ENCODE data around the gene TEC.

Gene TEC

DNA sequence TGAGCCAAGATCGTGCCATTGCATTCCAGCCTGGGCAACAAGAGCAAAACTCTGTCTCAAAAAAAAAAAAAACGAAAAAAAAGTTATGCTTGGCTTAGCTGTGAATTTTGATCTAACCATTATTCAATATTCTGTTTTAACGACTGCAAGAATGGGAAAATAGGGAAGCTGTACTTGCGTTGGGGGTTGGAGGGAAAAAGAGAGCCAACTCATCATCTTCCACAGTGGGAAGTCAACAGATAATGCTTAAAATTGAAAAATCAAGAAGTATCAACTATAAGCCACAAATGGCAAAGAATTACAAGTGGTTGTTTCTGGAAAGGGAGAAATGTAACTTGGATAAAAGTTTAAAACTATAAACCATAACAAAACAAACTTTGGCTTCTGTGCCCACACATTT is 2.9 kb downstream of the TEC start:
- H3K27ac ChIP-seq, result no peak overlapping the region
- TF ChIP-seq, protein P1, sequence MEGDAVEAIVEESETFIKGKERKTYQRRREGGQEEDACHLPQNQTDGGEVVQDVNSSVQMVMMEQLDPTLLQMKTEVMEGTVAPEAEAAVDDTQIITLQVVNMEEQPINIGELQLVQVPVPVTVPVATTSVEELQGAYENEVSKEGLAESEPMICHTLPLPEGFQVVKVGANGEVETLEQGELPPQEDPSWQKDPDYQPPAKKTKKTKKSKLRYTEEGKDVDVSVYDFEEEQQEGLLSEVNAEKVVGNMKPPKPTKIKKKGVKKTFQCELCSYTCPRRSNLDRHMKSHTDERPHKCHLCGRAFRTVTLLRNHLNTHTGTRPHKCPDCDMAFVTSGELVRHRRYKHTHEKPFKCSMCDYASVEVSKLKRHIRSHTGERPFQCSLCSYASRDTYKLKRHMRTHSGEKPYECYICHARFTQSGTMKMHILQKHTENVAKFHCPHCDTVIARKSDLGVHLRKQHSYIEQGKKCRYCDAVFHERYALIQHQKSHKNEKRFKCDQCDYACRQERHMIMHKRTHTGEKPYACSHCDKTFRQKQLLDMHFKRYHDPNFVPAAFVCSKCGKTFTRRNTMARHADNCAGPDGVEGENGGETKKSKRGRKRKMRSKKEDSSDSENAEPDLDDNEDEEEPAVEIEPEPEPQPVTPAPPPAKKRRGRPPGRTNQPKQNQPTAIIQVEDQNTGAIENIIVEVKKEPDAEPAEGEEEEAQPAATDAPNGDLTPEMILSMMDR (conservative IDR thresholded peaks at IDR 0.05), result no peak

DNA sequence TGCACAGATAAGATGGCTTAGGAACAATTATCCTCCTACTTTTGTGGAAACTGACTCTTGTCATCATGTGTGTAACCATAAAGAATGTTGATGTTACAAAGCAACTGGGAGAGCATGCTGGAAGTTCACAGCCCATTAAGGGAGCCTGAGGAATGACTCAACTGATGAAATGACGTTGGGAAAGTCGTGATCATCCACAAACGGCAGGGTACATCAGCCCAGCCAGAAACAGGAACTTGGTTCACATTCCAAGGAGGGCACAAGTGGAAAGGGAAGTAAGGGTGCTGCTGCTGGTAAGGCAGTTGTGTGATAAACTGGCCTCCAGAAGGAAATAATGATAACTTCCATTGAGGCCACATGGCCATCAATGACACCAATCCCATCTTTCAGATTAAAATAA is 6.7 kb downstream of the TEC start:
- TF ChIP-seq, protein P1 (conservative IDR thresholded peaks at IDR 0.05), result no peak
- no peak overlapping the region for H3K27ac ChIP-seq

DNA sequence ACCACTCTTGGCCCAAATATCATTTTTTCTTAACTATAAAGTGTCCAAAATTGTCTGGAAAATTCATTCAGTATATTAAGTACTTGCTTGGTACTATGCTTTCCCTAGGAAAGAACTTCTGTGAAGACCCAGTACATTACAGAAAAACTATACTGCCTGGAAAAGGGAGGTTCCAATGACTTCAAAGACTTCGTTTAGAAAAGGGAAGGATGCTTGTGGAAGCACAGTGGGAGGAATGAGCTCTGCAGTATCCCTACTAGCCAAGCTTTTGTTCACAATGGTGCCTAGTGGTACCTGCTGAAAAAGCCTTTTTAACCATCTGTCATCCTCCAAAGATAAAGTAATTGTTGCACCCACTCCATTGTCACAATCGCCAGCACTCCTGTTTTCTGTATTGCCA is 7.2 kb downstream of the TEC start:
- TF ChIP-seq, protein P1 (conservative IDR thresholded peaks at IDR 0.05), result no peak
- H3K27ac ChIP-seq, result no peak overlapping the region

DNA sequence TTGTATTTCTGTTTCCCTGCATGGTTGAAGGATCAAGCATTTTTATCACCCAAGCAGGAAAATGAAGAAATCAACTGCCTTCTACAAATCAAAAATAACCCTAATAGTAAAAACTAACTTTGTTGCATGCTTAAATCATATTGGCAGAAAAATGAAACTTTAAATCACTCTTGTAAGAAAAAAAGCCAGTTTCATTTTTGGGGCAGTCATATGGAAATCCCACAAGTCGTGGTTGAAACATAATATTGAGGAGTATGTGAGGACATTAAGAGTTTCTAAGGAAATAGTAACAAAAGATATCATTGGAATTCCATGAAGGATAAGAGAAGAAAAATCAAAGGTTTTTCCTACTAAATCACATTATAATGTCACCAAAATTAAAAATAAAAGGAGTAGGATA is 8.4 kb downstream of the TEC start:
- H3K27ac ChIP-seq, result no peak overlapping the region
- TF ChIP-seq, protein P1 (conservative IDR thresholded peaks at IDR 0.05), result no peak

DNA sequence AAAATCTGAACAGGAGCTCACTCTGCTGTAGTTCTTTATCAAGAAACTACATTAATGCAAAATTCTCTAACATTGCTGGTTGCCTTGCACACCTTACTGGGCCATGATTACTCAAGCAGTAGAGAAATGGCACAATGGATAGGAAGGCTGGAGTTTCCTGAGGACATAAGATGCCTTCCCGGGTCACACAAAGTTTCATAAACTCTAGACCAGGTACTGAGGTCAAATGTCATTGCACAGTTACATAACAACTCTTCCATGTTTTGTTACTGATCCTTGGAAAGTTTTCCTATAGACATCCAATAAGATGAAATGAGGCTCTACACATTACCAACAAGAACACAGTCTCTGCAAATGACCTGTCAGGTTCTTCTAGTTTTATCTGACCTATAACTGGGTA is 9.9 kb downstream of the TEC start:
- TF ChIP-seq, protein P1 (conservative IDR thresholded peaks at IDR 0.05), result no peak
- H3K27ac ChIP-seq, result no peak overlapping the region

DNA sequence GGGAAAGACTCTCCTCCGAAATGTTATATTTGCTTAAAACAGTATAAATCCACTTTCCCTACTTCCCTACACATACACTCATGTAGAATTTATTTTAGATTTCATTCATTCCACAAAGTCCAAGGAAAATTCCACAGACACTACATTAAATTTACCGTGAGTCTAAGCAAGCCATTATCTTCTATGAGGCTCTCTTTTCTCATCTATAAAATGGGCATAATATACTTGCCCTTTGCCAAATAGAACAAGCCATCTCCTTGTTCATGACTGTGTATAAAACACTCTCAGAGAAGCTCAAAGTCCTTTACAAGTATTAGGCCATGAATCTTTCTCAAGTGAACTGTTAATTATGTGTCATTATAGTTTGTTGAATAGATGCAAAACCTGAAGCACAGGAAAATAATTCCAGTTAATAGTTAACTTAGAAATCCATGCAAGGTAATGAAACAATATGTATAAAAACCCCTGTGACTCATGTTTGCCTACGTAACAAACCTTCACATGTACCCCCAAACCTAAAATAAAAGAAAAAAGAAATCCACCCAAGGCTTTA is 10.7 kb downstream of the TEC start:
- TF ChIP-seq, protein P1 (conservative IDR thresholded peaks at IDR 0.05), result no peak
- H3K27ac ChIP-seq, result no peak overlapping the region

DNA sequence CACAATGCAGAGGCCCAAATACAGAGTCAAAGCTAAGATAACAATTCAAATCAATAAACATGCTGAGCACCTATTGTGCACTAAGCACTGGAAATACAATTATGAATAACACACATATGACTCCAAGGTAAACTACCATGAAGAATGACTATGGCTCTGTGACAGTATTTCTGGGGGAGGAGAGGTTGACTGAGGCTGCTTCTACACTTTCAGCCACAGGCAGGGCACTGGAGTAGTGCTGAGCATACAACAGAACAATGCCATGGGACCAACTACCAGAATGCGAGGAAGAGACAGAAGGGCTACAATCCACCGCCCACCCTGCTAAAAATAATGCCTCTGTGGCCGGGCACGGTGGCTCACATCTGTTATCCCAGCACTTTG is 13.7 kb downstream of the TEC start:
- TF ChIP-seq, protein P1 (conservative IDR thresholded peaks at IDR 0.05), result no peak
- no peak overlapping the region for H3K27ac ChIP-seq
